CD8-positive, alpha-beta memory T cell (primary cell): Measurements from ENCODE around the gene PRKAG2. TPM values are rescaled to one million over a fixed set of nuclear protein-coding genes. Genes with fewer than 3 reads are reported as not detected.
A peak's percentile ranks its signal among the peaks of the same experiment; 100 is the strongest.

Source experiments
- CTCF ChIA-PET: fragments of 350-600 bp; sonication (Branson Sonifier 250); formaldehyde crosslinking; loops from one replicate; lab custom pipeline; 2021; ENCODE audit warnings: antibody characterized with exemption; lab: Charles Lee
- POLR2A ChIA-PET: fragments of 350-600 bp; sonication (Branson Sonifier 250); formaldehyde crosslinking; loops from one replicate; lab custom pipeline; 2021; ENCODE audit warnings: antibody characterized with exemption; lab: Charles Lee
- DNase-seq, 5 donors: peaks; one replicate each; pipeline versions ENCODE4 v3.0.0 to v3.0.0-alpha.2; 2020 to 2022; ENCODE audit warnings: mixed read lengths in 1 of 5
- H3K27ac ChIP-seq: one replicate; pipeline ENCODE4 v1.7.0; 2013; ENCODE audit warnings: low read depth, mild to moderate bottlenecking, low read length, moderate library complexity
- H3K27me3 ChIP-seq: 2 replicates; pipeline ENCODE4 v1.7.0; 2013; ENCODE audit warnings: low read length, mild to moderate bottlenecking; ENCODE audit not compliant: insufficient read depth, poor library complexity, severe bottlenecking
- H3K36me3 ChIP-seq: 2 replicates; pipeline ENCODE4 v1.7.0; 2013; ENCODE audit warnings: mild to moderate bottlenecking, low read length, moderate library complexity; ENCODE audit not compliant: insufficient read depth
- H3K4me1 ChIP-seq: 2 replicates; pipeline ENCODE4 v1.7.0; 2013; ENCODE audit warnings: mild to moderate bottlenecking, low read length, moderate library complexity; ENCODE audit not compliant: insufficient read depth
- H3K4me3 ChIP-seq: 2 replicates; pipeline ENCODE4 v1.7.0; 2013; ENCODE audit warnings: mild to moderate bottlenecking, low read length
- H3K9me3 ChIP-seq: 2 replicates; pipeline ENCODE4 v1.7.0; 2013; ENCODE audit warnings: mild to moderate bottlenecking, low read length
- H3K27ac Mint-ChIP-seq, 8 donors: one replicate each; pipeline ENCODE4 v1.8.0; 2020 to 2021; ENCODE audit warnings: mixed read lengths in 8 of 8, mild to moderate bottlenecking in 6 of 8, inconsistent platforms in 3 of 8, moderate library complexity in 3 of 8
- H3K27me3 Mint-ChIP-seq, 2 donors: one replicate each; pipeline ENCODE4 v1.8.0; 2020 to 2021; ENCODE audit warnings: mixed read lengths in 2 of 2, mild to moderate bottlenecking in 1 of 2, moderate library complexity in 1 of 2
- H3K36me3 Mint-ChIP-seq, 3 donors: one replicate each; pipeline ENCODE4 v1.8.0; 2020 to 2021; ENCODE audit warnings: mixed read lengths in 3 of 3, inconsistent platforms in 1 of 3, mild to moderate bottlenecking in 1 of 3
- H3K4me1 Mint-ChIP-seq, 3 donors: one replicate each; pipeline ENCODE4 v1.8.0; 2020 to 2021; ENCODE audit warnings: mixed read lengths in 3 of 3, inconsistent platforms in 1 of 3, mild to moderate bottlenecking in 1 of 3
- H3K4me3 Mint-ChIP-seq, 7 donors: one replicate each; pipeline ENCODE4 v1.8.0; 2020 to 2021; ENCODE audit warnings: mixed read lengths in 7 of 7, mild to moderate bottlenecking in 6 of 7, moderate library complexity in 4 of 7, inconsistent platforms in 2 of 7
- H3K9me3 Mint-ChIP-seq, 5 donors: one replicate each; pipeline ENCODE4 v1.8.0; 2020 to 2022; ENCODE audit warnings: mixed read lengths in 5 of 5, mild to moderate bottlenecking in 3 of 5, moderate library complexity in 2 of 5, inconsistent platforms in 1 of 5
- polyA plus RNA-seq: library from polyadenylated mRNA; unstranded; fragments of 300-500 nt; fragmentation: Illumina TruSeq; gene quantifications from one replicate; pipeline ENCODE4 v1.2.3, GENCODE V29; 2021
- total RNA-seq, 2 experiments: library from RNA; stranded (reverse); gene quantifications; one replicate each; pipeline ENCODE4 v1.2.3, GENCODE V29; 2021

PRKAG2 gene
- total and polyA plus RNA-seq, 3 experiments from 2014 or later, result 23.1 to 31.4 (median 27.2) TPM

- H3K36me3 Mint-ChIP-seq, result peaks cover 0 to 10% (median 3%) of the 10 kb centered on the region in 3 donors
- H3K4me1 Mint-ChIP-seq, result peaks cover 0 to 17% (median 5%) of the 10 kb centered on the region in 3 donors
- H3K4me3 Mint-ChIP-seq, result no peak overlapping the region
- Histone ChIP-seq H3K4me1 (no peaks in the 10 kb centered on the region), H3K27me3 (no peaks in the 10 kb centered on the region), H3K36me3 (no peaks in the 10 kb centered on the region), H3K9me3 (no peaks in the 10 kb centered on the region), H3K27ac (no peak overlapping the region), H3K4me3 (no peak overlapping the region)
- H3K27me3 Mint-ChIP-seq, result peaks cover 0 to 2% of the 10 kb centered on the region in 2 donors
- no peak overlapping the region for H3K27ac Mint-ChIP-seq
- H3K9me3 Mint-ChIP-seq, result no peaks in the 10 kb centered on the region
- CTCF ChIA-PET, result interaction anchor here (1.0 kb wide), 1 partner anchor 141 kb away, joined by 3 read pairs; no protein-coding TSS in a partner anchor
- DNase-seq, result no peak
- POLR2A ChIA-PET, result no interaction called here
Measured at GRCh38 chr7:151724250-151724915, 152.5 kb downstream of the PRKAG2 start.

- H3K4me1 ChIP-seq, result no peaks in the 10 kb centered on the region
- peaks cover 0 to 12% (median 2%) of the 10 kb centered on the region in 3 donors for H3K4me1 Mint-ChIP-seq
- no peaks in the 10 kb centered on the region for H3K36me3 ChIP-seq
- no peak overlapping the region for H3K27ac Mint-ChIP-seq
- no peak overlapping the region for H3K4me3 ChIP-seq
- no peak overlapping the region for H3K27ac ChIP-seq
- ChIA-PET CTCF (no interaction called here), POLR2A (no interaction called here)
- no peaks in the 10 kb centered on the region for H3K9me3 ChIP-seq
- peaks cover 0 to 2% of the 10 kb centered on the region in 2 donors for H3K27me3 Mint-ChIP-seq
- peaks cover 0 to 13% (median 6%) of the 10 kb centered on the region in 3 donors for H3K36me3 Mint-ChIP-seq
- no peaks in the 10 kb centered on the region for H3K9me3 Mint-ChIP-seq
- no peak overlapping the region for H3K4me3 Mint-ChIP-seq
- H3K27me3 ChIP-seq, result no peaks in the 10 kb centered on the region
- DNase-seq, result no peak
Measured at GRCh38 chr7:151723321-151723720, 153.6 kb downstream of the PRKAG2 start.

- no peak overlapping the region for H3K4me3 Mint-ChIP-seq
- Histone ChIP-seq H3K36me3 (no peaks in the 10 kb centered on the region), H3K27ac (no peak overlapping the region), H3K9me3 (no peaks in the 10 kb centered on the region), H3K4me3 (no peak overlapping the region), H3K27me3 (no peaks in the 10 kb centered on the region), H3K4me1 (no peaks in the 10 kb centered on the region)
- peaks cover 0 to 2% of the 10 kb centered on the region in 2 donors for H3K27me3 Mint-ChIP-seq
- DNase-seq, result no peak
- peaks cover 0 to 4% (median 0%) of the 10 kb centered on the region in 3 donors for H3K4me1 Mint-ChIP-seq
- H3K9me3 Mint-ChIP-seq, result no peaks in the 10 kb centered on the region
- POLR2A ChIA-PET, result no interaction called here
- H3K36me3 Mint-ChIP-seq, result peaks cover 0 to 15% (median 6%) of the 10 kb centered on the region in 3 donors
- peak overlapping the region in 1 of 8 donors; percentile 68 for H3K27ac Mint-ChIP-seq
- CTCF ChIA-PET, result no interaction called here
Measured at GRCh38 chr7:151722533-151722932, 154.4 kb downstream of the PRKAG2 start.

GRCh38 chr7:151721694-151722093 lies 155.2 kb downstream of the PRKAG2 start:
- POLR2A ChIA-PET, result no interaction called here
- no peak overlapping the region for H3K4me3 ChIP-seq

GRCh38 chr7:151721236-151721635 lies 155.7 kb downstream of the PRKAG2 start:
- H3K36me3 Mint-ChIP-seq, result peaks cover 0 to 15% (median 6%) of the 10 kb centered on the region in 3 donors
- no peak overlapping the region for H3K4me3 ChIP-seq
- no peak overlapping the region for H3K4me3 Mint-ChIP-seq
- no peaks in the 10 kb centered on the region for H3K4me1 ChIP-seq
- POLR2A ChIA-PET, result no interaction called here
- H3K27ac ChIP-seq, result no peak overlapping the region
- no peaks in the 10 kb centered on the region for H3K36me3 ChIP-seq
- DNase-seq, result no peak
- H3K9me3 Mint-ChIP-seq, result no peaks in the 10 kb centered on the region
- no peaks in the 10 kb centered on the region for H3K4me1 Mint-ChIP-seq
- H3K9me3 ChIP-seq, result no peaks in the 10 kb centered on the region
- H3K27me3 ChIP-seq, result no peaks in the 10 kb centered on the region
- CTCF ChIA-PET, result no interaction called here
- H3K27me3 Mint-ChIP-seq, result peaks cover 0 to 2% of the 10 kb centered on the region in 2 donors
- no peak overlapping the region for H3K27ac Mint-ChIP-seq

More at GRCh38 chr7:151721694-151722093, 155.2 kb downstream of the PRKAG2 start:
- H3K27me3 ChIP-seq, result no peaks in the 10 kb centered on the region
- no peak overlapping the region for H3K27ac ChIP-seq
- H3K9me3 ChIP-seq, result no peaks in the 10 kb centered on the region
- DNase-seq, result no peak
- H3K36me3 Mint-ChIP-seq, result peaks cover 0 to 15% (median 6%) of the 10 kb centered on the region in 3 donors
- peak overlapping the region in 3 of 8 donors; percentile 6 to 42 (median 20) for H3K27ac Mint-ChIP-seq
- H3K9me3 Mint-ChIP-seq, result no peaks in the 10 kb centered on the region
- H3K4me1 ChIP-seq, result no peaks in the 10 kb centered on the region
- no peaks in the 10 kb centered on the region for H3K36me3 ChIP-seq
- CTCF ChIA-PET, result no interaction called here
- H3K4me1 Mint-ChIP-seq, result peaks cover 0 to 3% (median 0%) of the 10 kb centered on the region in 3 donors
- H3K27me3 Mint-ChIP-seq, result peaks cover 0 to 2% of the 10 kb centered on the region in 2 donors
- no peak overlapping the region for H3K4me3 Mint-ChIP-seq

GRCh38 chr7:151720280-151720679 lies 156.6 kb downstream of the PRKAG2 start:
- no peak for DNase-seq
- CTCF ChIA-PET, result no interaction called here

GRCh38 chr7:151719897-151720242 lies 157.0 kb downstream of the PRKAG2 start:
- ChIA-PET CTCF (no interaction called here), POLR2A (no interaction called here)
- Mint-ChIP-seq H3K36me3 (peaks cover 0 to 17% (median 3%) of the 10 kb centered on the region in 3 donors), H3K9me3 (no peaks in the 10 kb centered on the region), H3K27me3 (peaks cover 0 to 2% of the 10 kb centered on the region in 2 donors), H3K4me1 (no peaks in the 10 kb centered on the region), H3K27ac (no peak overlapping the region), H3K4me3 (no peak overlapping the region)
- no peak for DNase-seq
- Histone ChIP-seq H3K4me3 (no peak overlapping the region), H3K9me3 (no peaks in the 10 kb centered on the region), H3K36me3 (no peaks in the 10 kb centered on the region), H3K27me3 (no peaks in the 10 kb centered on the region), H3K4me1 (no peaks in the 10 kb centered on the region), H3K27ac (no peak overlapping the region)

More at GRCh38 chr7:151720280-151720679, 156.6 kb downstream of the PRKAG2 start:
- no peaks in the 10 kb centered on the region for H3K4me1 ChIP-seq
- H3K27me3 Mint-ChIP-seq, result peaks cover 0 to 2% of the 10 kb centered on the region in 2 donors
- H3K27me3 ChIP-seq, result no peaks in the 10 kb centered on the region
- H3K9me3 ChIP-seq, result no peaks in the 10 kb centered on the region
- H3K9me3 Mint-ChIP-seq, result no peaks in the 10 kb centered on the region
- H3K4me3 Mint-ChIP-seq, result no peak overlapping the region
- no peak overlapping the region for H3K27ac Mint-ChIP-seq
- no peaks in the 10 kb centered on the region for H3K4me1 Mint-ChIP-seq
- H3K36me3 Mint-ChIP-seq, result peaks cover 0 to 17% (median 6%) of the 10 kb centered on the region in 3 donors
- H3K27ac ChIP-seq, result no peak overlapping the region
- POLR2A ChIA-PET, result no interaction called here
- H3K36me3 ChIP-seq, result no peaks in the 10 kb centered on the region
- H3K4me3 ChIP-seq, result no peak overlapping the region

GRCh38 chr7:151719031-151719896 lies 157.7 kb downstream of the PRKAG2 start:
- Histone ChIP-seq H3K9me3 (no peaks in the 10 kb centered on the region), H3K27ac (no peak overlapping the region), H3K36me3 (no peaks in the 10 kb centered on the region), H3K4me1 (no peaks in the 10 kb centered on the region), H3K27me3 (no peaks in the 10 kb centered on the region), H3K4me3 (no peak overlapping the region)
- Mint-ChIP-seq H3K27me3 (peaks cover 0 to 2% of the 10 kb centered on the region in 2 donors), H3K4me3 (no peak overlapping the region), H3K4me1 (no peaks in the 10 kb centered on the region), H3K9me3 (no peaks in the 10 kb centered on the region), H3K36me3 (peaks cover 0 to 19% (median 3%) of the 10 kb centered on the region in 3 donors), H3K27ac (peak overlapping the region in 1 of 8 donors; percentile 6)
- ChIA-PET POLR2A (no interaction called here), CTCF (no interaction called here)
- no peak for DNase-seq
